GM12892 (cell line): ENCODE data around the gene FLYWCH2.

Experiments
- POLR2A ChIP-seq: IDR thresholded peaks from 2 replicates; pipeline ENCODE4 v1.6.1; 2011; ENCODE audit warnings: low read depth, low read length, control low read depth
- POLR2AphosphoS5 ChIP-seq: IDR thresholded peaks from 2 replicates; pipeline ENCODE4 v1.6.1; 2011; ENCODE audit warnings: low read depth, low read length, control low read depth

- no peak for TF ChIP-seq POLR2A
- TF ChIP-seq POLR2AphosphoS5: no peak
Measured at GRCh38 chr16:2845116-2845515, 37.9 kb upstream of the FLYWCH2 start.
